Mesenchymal stem cell (in vitro differentiated cells and primary cell): ENCODE results near the gene RAD51B.

ENCODE experiments used
- DNase-seq: peaks from one replicate; pipeline ENCODE4 v3.0.0-alpha.2; 2013
- H2AFZ ChIP-seq: one replicate; pipeline ENCODE4 v1.6.1; 2013; ENCODE audit warnings: low read depth, mild to moderate bottlenecking, control low read depth, inconsistent platforms, low read length, moderate library complexity
- H2AK5ac ChIP-seq: 2 replicates; pipeline ENCODE4 v1.6.1; 2013; ENCODE audit warnings: low read length, moderate library complexity, mild to moderate bottlenecking, inconsistent platforms; ENCODE audit not compliant: severe bottlenecking
- H2BK120ac ChIP-seq: one replicate; pipeline ENCODE4 v1.6.1; 2013; ENCODE audit warnings: low read depth, mild to moderate bottlenecking, inconsistent platforms, low read length, moderate library complexity
- H2BK12ac ChIP-seq, 2 experiments: one replicate each; pipeline ENCODE4 v1.6.1; 2013; ENCODE audit warnings: inconsistent platforms in 2 of 2, low read length in 2 of 2, mild to moderate bottlenecking in 2 of 2, moderate library complexity in 2 of 2, control low read depth in 1 of 2
- H2BK15ac ChIP-seq: one replicate; pipeline ENCODE4 v1.6.1; 2013; ENCODE audit warnings: mild to moderate bottlenecking, low read depth, inconsistent platforms; ENCODE audit not compliant: poor library complexity, severe bottlenecking
- H2BK5ac ChIP-seq: 2 replicates; pipeline ENCODE4 v1.6.1; 2013; ENCODE audit warnings: low read depth, mild to moderate bottlenecking, low read length, control low read depth, inconsistent platforms; ENCODE audit not compliant: poor library complexity, severe bottlenecking
- H3K14ac ChIP-seq, 2 experiments: one replicate each; pipeline ENCODE4 v1.6.1; 2013; ENCODE audit warnings: inconsistent platforms in 2 of 2, low read length in 2 of 2, control low read depth in 1 of 2, mild to moderate bottlenecking in 1 of 2, moderate library complexity in 1 of 2
- H3K18ac ChIP-seq, 2 experiments: one replicate each; pipeline ENCODE4 v1.6.1; 2013; ENCODE audit warnings: inconsistent platforms in 2 of 2, low read length in 2 of 2, control low read depth in 1 of 2, low read depth in 1 of 2, mild to moderate bottlenecking in 1 of 2
- H3K23ac ChIP-seq, 2 experiments: one replicate each; pipeline ENCODE4 v1.6.1; 2013; ENCODE audit warnings: inconsistent platforms in 2 of 2, low read length in 2 of 2, mild to moderate bottlenecking in 2 of 2, moderate library complexity in 2 of 2, control low read depth in 1 of 2
- H3K27ac ChIP-seq: 2 replicates; pipeline ENCODE4 v1.5.1; 2013; ENCODE audit warnings: mild to moderate bottlenecking, moderate library complexity, low read length, control low read depth, inconsistent platforms; ENCODE audit not compliant: poor library complexity, severe bottlenecking
- H3K27me3 ChIP-seq, 2 experiments: 2 replicates each; pipeline versions ENCODE4 v1.6.1 to v1.7.0; 2013; ENCODE audit warnings: low read length in 2 of 2, mild to moderate bottlenecking in 2 of 2, moderate library complexity in 2 of 2, control low read depth in 1 of 2, inconsistent platforms in 1 of 2; ENCODE audit not compliant: control insufficient read depth in 1 of 2, insufficient read depth in 1 of 2
- H3K36me3 ChIP-seq, 2 experiments: 2 replicates each; pipeline versions ENCODE4 v1.6.1 to v1.7.0; 2013; ENCODE audit warnings: low read length in 2 of 2, control low read depth in 1 of 2, inconsistent platforms in 1 of 2, low read depth in 1 of 2, mild to moderate bottlenecking in 1 of 2; ENCODE audit not compliant: insufficient read depth in 2 of 2, control insufficient read depth in 1 of 2
- H3K4ac ChIP-seq, 2 experiments: one replicate each; pipeline ENCODE4 v1.6.1; 2013; ENCODE audit warnings: inconsistent platforms in 2 of 2, low read length in 2 of 2, mild to moderate bottlenecking in 2 of 2, moderate library complexity in 2 of 2, control low read depth in 1 of 2, low read depth in 1 of 2
- H3K4me1 ChIP-seq: 2 replicates; pipeline ENCODE4 v1.6.1; 2013; ENCODE audit warnings: low read depth, low read length, control low read depth; ENCODE audit not compliant: control insufficient read depth, insufficient read depth
- H3K4me2 ChIP-seq: 2 replicates; pipeline ENCODE4 v1.6.1; 2013; ENCODE audit warnings: low read length, mild to moderate bottlenecking, inconsistent platforms; ENCODE audit not compliant: poor library complexity, severe bottlenecking
- H3K4me3 ChIP-seq, 2 experiments: 2 replicates each; pipeline versions ENCODE4 v1.5.1 to v1.7.0; 2013; ENCODE audit warnings: low read length in 2 of 2, mild to moderate bottlenecking in 2 of 2, control low read depth in 1 of 2, low read depth in 1 of 2; ENCODE audit not compliant: insufficient read depth in 1 of 2
- H3K79me1 ChIP-seq: replicated peaks from 2 replicates; pipeline ENCODE4 v1.6.1; 2013; ENCODE audit warnings: mild to moderate bottlenecking, control low read depth, low read length, inconsistent platforms; ENCODE audit not compliant: poor library complexity, severe bottlenecking
- H3K9ac ChIP-seq: 2 replicates; pipeline ENCODE4 v1.7.0; 2013; ENCODE audit warnings: mild to moderate bottlenecking, low read length, moderate library complexity
- H3K9me3 ChIP-seq: 2 replicates; pipeline ENCODE4 v1.7.0; 2013; ENCODE audit warnings: mild to moderate bottlenecking, low read length; ENCODE audit not compliant: control insufficient read depth
- H4K8ac ChIP-seq: one replicate; pipeline ENCODE4 v1.6.1; 2013; ENCODE audit warnings: inconsistent platforms, mild to moderate bottlenecking, low read length, moderate library complexity
- H4K91ac ChIP-seq: one replicate; pipeline ENCODE4 v1.6.1; 2013; ENCODE audit warnings: mild to moderate bottlenecking, low read length, inconsistent platforms
- WGBS: methylation state at CpG from one replicate; pipeline ENCODE4 v1.1.7; 2013; ENCODE audit warnings: mixed read lengths; 5-methylcytosine and 5-hydroxymethylcytosine counted together

The RAD51B gene

GRCh38 chr14:67798731-67799130, 20.8 kb upstream of the RAD51B start:
- H3K23ac ChIP-seq, result no peak overlapping the region
- H2BK15ac ChIP-seq, result no peak overlapping the region
- 92% methylated on average over 20 of the region's 20 CpGs for WGBS
- peaks cover 10% of the 10 kb centered on the region for H3K79me1 ChIP-seq
- H3K27me3 ChIP-seq, result no peaks in the 10 kb centered on the region
- H3K4me1 ChIP-seq, result no peaks in the 10 kb centered on the region
- no peak overlapping the region for H4K8ac ChIP-seq
- H3K4me2 ChIP-seq, result no peak overlapping the region
- H3K9me3 ChIP-seq, result no peaks in the 10 kb centered on the region
- H2AK5ac ChIP-seq, result no peak overlapping the region
- H3K9ac ChIP-seq, result no peak overlapping the region
- no peak overlapping the region for H3K4me3 ChIP-seq
- H2BK5ac ChIP-seq, result no peak overlapping the region
- H2BK120ac ChIP-seq, result no peak overlapping the region
- no peak overlapping the region for H2BK12ac ChIP-seq
- no peak overlapping the region for H3K27ac ChIP-seq
- H3K36me3 ChIP-seq, result peaks cover 44 to 94% of the 10 kb centered on the region in 2 experiments
- no peak for DNase-seq
- no peak overlapping the region for H3K18ac ChIP-seq
- H3K14ac ChIP-seq, result no peak overlapping the region
- no peak overlapping the region for H4K91ac ChIP-seq
- H2AFZ ChIP-seq, result no peak overlapping the region
- H3K4ac ChIP-seq, result no peak overlapping the region

DNA sequence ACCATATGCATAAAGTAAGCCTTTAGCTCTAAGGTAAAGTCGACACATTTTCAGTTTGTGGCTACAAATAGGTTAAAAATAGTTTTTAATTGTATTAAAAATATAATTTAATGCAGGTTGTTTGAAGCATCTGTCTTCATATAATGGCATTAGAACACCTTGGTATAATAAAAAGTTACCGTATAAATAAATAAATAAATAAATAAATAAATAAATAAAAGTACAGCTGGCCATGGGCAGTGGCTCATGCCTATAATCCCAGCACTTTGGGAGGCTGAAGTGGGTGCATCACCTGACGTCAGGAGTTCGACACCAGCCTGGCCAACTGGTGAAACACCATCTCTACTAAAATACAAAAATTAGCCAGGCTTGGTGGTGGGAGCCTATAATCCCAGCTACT, 18.8 kb upstream of the RAD51B start:
- Histone ChIP-seq H2AK5ac (no peak overlapping the region), H3K9me3 (no peaks in the 10 kb centered on the region), H2BK15ac (no peak overlapping the region), H2BK12ac (no peak overlapping the region), H3K23ac (no peak overlapping the region), H3K4me3 (no peak overlapping the region), H4K8ac (no peak overlapping the region), H2AFZ (no peak overlapping the region), H3K9ac (no peak overlapping the region), H3K36me3 (peaks cover 41 to 94% of the 10 kb centered on the region in 2 experiments), H3K27ac (no peak overlapping the region), H3K27me3 (no peaks in the 10 kb centered on the region), H3K18ac (no peak overlapping the region), H3K4me2 (no peak overlapping the region), H3K14ac (no peak overlapping the region), H4K91ac (no peak overlapping the region), H3K4ac (no peak overlapping the region), H3K79me1 (peaks cover 12% of the 10 kb centered on the region), H2BK120ac (no peak overlapping the region), H2BK5ac (no peak overlapping the region), H3K4me1 (no peaks in the 10 kb centered on the region)
- 100% methylated on average over 2 of the region's 4 CpGs for WGBS
- no peak for DNase-seq

DNA sequence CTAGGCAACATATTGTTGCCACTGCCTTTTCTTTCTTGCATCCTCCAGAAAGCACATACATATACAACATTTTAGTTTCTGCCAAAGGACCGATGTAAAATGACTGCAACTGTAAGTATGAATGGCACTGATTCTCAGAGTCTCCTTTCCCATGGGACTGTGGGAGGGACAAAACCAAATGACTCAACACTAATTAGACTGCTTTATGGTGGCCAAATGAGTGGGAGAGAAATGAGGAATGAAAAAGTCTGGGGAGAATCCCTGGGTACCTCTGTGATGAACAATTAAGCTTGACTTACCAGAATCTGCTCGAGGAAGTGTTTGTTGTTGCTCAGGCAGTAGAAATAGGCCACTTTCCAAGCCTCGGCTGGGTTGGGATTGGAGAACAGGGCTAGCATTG, 13.3 kb upstream of the RAD51B start:
- 93% methylated on average over 3 of the region's 3 CpGs for WGBS
- Histone ChIP-seq H3K18ac (no peak overlapping the region), H2BK15ac (no peak overlapping the region), H2BK12ac (no peak overlapping the region), H3K27ac (no peak overlapping the region), H3K4ac (no peak overlapping the region), H3K14ac (no peak overlapping the region), H3K79me1 (peaks cover 16% of the 10 kb centered on the region), H3K4me1 (no peaks in the 10 kb centered on the region), H4K8ac (no peak overlapping the region), H2AK5ac (no peak overlapping the region), H3K4me3 (no peak overlapping the region), H2BK120ac (no peak overlapping the region), H3K9ac (no peak overlapping the region), H2BK5ac (no peak overlapping the region), H3K36me3 (peaks cover 40 to 91% of the 10 kb centered on the region in 2 experiments), H3K4me2 (no peak overlapping the region), H3K23ac (no peak overlapping the region), H3K27me3 (no peaks in the 10 kb centered on the region), H3K9me3 (no peaks in the 10 kb centered on the region), H2AFZ (no peak overlapping the region), H4K91ac (no peak overlapping the region)
- no peak for DNase-seq

GRCh38 chr14:67814821-67815220, 4.8 kb upstream of the RAD51B start:
- peaks cover 8% of the 10 kb centered on the region for H3K79me1 ChIP-seq
- H4K8ac ChIP-seq, result no peak overlapping the region
- H3K4ac ChIP-seq, result no peak overlapping the region
- H3K4me3 ChIP-seq, result peak overlapping the region in 1 of 2 experiments; percentile 93
- H3K18ac ChIP-seq, result no peak overlapping the region
- H3K27me3 ChIP-seq, result no peaks in the 10 kb centered on the region
- no peak overlapping the region for H2BK5ac ChIP-seq
- peaks cover 2% of the 10 kb centered on the region for H3K4me1 ChIP-seq
- H3K4me2 ChIP-seq, result no peak overlapping the region
- H2AFZ ChIP-seq, result no peak overlapping the region
- WGBS, result no CpG with 5 or more reads among the region's 2 CpGs
- no peak overlapping the region for H2BK12ac ChIP-seq
- H3K9me3 ChIP-seq, result no peaks in the 10 kb centered on the region
- H2BK120ac ChIP-seq, result no peak overlapping the region
- no peak overlapping the region for H2BK15ac ChIP-seq
- no peak overlapping the region for H4K91ac ChIP-seq
- peaks cover under 1 to 39% of the 10 kb centered on the region in 2 experiments for H3K36me3 ChIP-seq
- peak overlapping the region; percentile 95 for H3K9ac ChIP-seq
- DNase-seq, result peak; percentile 24
- H2AK5ac ChIP-seq, result no peak overlapping the region
- no peak overlapping the region for H3K27ac ChIP-seq
- no peak overlapping the region for H3K14ac ChIP-seq
- H3K23ac ChIP-seq, result no peak overlapping the region
